ENCODE measurements around the gene UMPS.

The UMPS gene

DNA sequence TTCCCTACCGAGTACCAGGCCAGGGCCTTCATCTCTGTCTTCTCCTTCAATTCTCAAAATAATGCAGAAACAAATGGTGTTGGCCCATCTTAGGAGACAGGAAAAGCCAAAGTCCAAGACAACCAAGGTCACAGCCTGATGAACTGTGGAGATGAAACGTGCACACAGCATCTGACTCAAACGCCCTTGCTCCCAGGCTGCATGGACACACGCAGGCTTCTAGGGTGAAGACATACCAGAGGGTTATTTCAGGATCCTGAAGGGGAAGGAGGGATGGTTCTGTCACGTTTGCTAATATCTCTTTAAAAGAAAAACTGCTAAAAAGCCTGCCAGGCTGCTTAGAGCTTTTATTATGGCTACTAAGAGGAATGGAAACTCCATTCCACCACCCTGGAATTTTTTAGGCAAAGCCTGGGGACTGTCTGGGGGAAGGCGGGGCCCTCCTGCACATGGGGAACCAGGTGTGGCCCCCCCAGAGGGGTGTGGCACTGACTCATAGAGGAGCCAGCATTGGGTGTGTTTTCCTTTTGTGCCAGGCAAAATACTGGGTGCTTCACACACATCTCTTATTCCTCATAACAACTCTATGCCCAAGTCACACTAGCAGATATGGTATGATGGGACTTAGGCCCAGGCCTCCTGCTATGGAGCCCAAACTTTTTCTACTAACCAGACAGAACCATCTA is 62.9 kb downstream of the UMPS start:
- no peak overlapping the region for H3K9ac ChIP-seq (ENCODE audit: low read depth in 1 of 2, low read length in 2 of 2)
- H3K36me3 ChIP-seq (ENCODE audit: control insufficient read depth in 1 of 2, insufficient read depth in 2 of 2, low read length in 2 of 2) = peaks cover 8 to 17% of the 10 kb centered on the region in 2 donors
- H3K27me3 ChIP-seq (ENCODE audit: control insufficient read depth in 1 of 2, insufficient read depth in 2 of 2, low read length in 2 of 2) = no peaks in the 10 kb centered on the region
- no peak overlapping the region for H3K27ac ChIP-seq (ENCODE audit: low read depth, low read length)
- H3K4me3 ChIP-seq (ENCODE audit: low read depth in 1 of 2, low read length in 2 of 2) = no peak overlapping the region
- no peaks in the 10 kb centered on the region for H3K9me3 ChIP-seq (ENCODE audit: control insufficient read depth in 1 of 2, low read length in 2 of 2)
- peaks cover 6 to 7% of the 10 kb centered on the region in 2 donors for H3K4me1 ChIP-seq (ENCODE audit: control insufficient read depth in 1 of 2, insufficient read depth in 2 of 2, low read length in 2 of 2)

DNA sequence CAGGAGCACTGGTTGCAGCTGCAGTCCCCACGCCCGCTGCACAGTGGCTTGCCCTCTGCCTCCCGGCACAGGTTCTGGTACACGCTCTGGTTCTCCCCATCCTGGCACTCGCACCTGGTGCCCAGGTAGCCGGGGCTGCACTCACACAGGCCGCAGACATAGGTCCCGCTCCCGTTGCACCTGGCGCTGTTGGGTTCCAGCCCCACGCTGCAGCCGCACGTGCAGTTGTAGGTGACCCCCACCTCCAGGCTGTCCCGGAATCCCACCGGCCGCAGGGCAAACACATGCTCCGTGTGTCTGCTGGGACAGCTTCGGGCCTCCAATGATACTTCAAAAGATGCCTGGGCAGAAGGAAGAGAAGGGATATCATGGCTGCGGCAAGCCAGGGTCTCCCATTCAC is 66.2 kb downstream of the UMPS start:
- no peaks in the 10 kb centered on the region for H3K27me3 ChIP-seq (ENCODE audit: control insufficient read depth in 1 of 2, insufficient read depth in 2 of 2, low read length in 2 of 2)
- H3K9ac ChIP-seq (ENCODE audit: low read depth in 1 of 2, low read length in 2 of 2) = no peak overlapping the region
- no peaks in the 10 kb centered on the region for H3K9me3 ChIP-seq (ENCODE audit: control insufficient read depth in 1 of 2, low read length in 2 of 2)

DNA sequence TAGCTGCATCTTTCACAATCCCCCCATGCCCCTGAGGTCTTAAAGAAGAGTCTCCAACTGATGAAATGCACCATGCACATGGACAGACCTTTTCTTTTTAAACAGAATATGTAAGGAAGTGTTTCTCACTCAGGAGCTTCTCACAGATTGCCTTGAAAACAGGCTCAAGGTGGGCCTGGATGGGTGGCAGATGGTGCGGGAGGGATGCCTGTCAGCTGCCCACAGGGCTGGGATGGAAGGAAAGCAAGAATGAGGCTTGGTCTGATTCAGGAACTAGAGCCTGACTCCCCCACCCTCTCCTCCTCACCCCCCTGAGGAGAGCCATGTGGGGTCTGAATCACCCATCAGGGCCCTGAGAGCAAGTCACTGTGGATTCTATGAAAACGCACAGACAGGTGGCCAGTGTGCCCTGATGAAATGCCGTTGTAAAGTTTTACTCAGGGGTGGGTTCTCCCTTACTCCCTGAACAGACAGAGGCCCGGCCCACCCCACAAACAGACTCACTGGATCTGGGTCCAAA is 67.2 kb downstream of the UMPS start:
- peaks cover 10 to 20% of the 10 kb centered on the region in 2 donors for H3K4me1 ChIP-seq (ENCODE audit: control insufficient read depth in 1 of 2, insufficient read depth in 2 of 2, low read length in 2 of 2)

More for the DNA sequence above, 66.2 kb downstream of the UMPS start:
- Histone ChIP-seq H3K27ac (ENCODE audit: low read depth, low read length) (no peak overlapping the region), H3K4me1 (ENCODE audit: control insufficient read depth in 1 of 2, insufficient read depth in 2 of 2, low read length in 2 of 2) (peaks cover 10 to 17% of the 10 kb centered on the region in 2 donors), H3K4me3 (ENCODE audit: low read depth in 1 of 2, low read length in 2 of 2) (no peak overlapping the region), H3K36me3 (ENCODE audit: control insufficient read depth in 1 of 2, insufficient read depth in 2 of 2, low read length in 2 of 2) (peaks cover 8 to 17% of the 10 kb centered on the region in 2 donors)

More for the DNA sequence above, 67.2 kb downstream of the UMPS start:
- Histone ChIP-seq H3K36me3 (ENCODE audit: control insufficient read depth in 1 of 2, insufficient read depth in 2 of 2, low read length in 2 of 2) (peaks cover 8 to 17% of the 10 kb centered on the region in 2 donors), H3K9ac (ENCODE audit: low read depth in 1 of 2, low read length in 2 of 2) (no peak overlapping the region), H3K9me3 (ENCODE audit: control insufficient read depth in 1 of 2, low read length in 2 of 2) (no peaks in the 10 kb centered on the region), H3K27me3 (ENCODE audit: control insufficient read depth in 1 of 2, insufficient read depth in 2 of 2, low read length in 2 of 2) (no peaks in the 10 kb centered on the region), H3K4me3 (ENCODE audit: low read depth in 1 of 2, low read length in 2 of 2) (no peak overlapping the region), H3K27ac (ENCODE audit: low read depth, low read length) (no peak overlapping the region)

All from duodenal mucosa (tissue), 2 donors.